Large intestine (tissue), 3 donors: ENCODE results near the gene ZNF70. TPM values are rescaled to one million over a fixed set of nuclear protein-coding genes. Genes with fewer than 3 reads are reported as not detected.
A peak's percentile ranks its signal among the peaks of the same experiment; 100 is the strongest.

Experiments used
- DNase-seq, 2 donors: peaks; one replicate each; pipeline versions ENCODE4 v3.0.0 to v3.0.0-alpha.2; 2013
- H3K27ac ChIP-seq: one replicate; pipeline ENCODE4 v1.5.1; 2013; ENCODE audit warnings: low read length
- H3K27me3 ChIP-seq: 2 replicates; pipeline ENCODE4 v1.6.1; 2013; ENCODE audit warnings: low read length; ENCODE audit not compliant: control insufficient read depth, insufficient read depth
- H3K36me3 ChIP-seq: 2 replicates; pipeline ENCODE4 v1.6.1; 2013; ENCODE audit warnings: low read length; ENCODE audit not compliant: control insufficient read depth, insufficient read depth
- H3K4me1 ChIP-seq: one replicate; pipeline ENCODE4 v1.6.1; 2013; ENCODE audit warnings: low read length; ENCODE audit not compliant: control insufficient read depth, insufficient read depth
- H3K4me3 ChIP-seq: one replicate; pipeline ENCODE4 v1.5.1; 2013; ENCODE audit warnings: low read length
- H3K9me3 ChIP-seq: one replicate; pipeline ENCODE4 v1.6.1; 2013; ENCODE audit warnings: mild to moderate bottlenecking, low read depth, low read length, moderate library complexity; ENCODE audit not compliant: control insufficient read depth
- WGBS: methylation state at CpG from one replicate; pipeline ENCODE4 v1.1.5; 2013; ENCODE audit warnings: low lambda C conversion rate; ENCODE audit not compliant: insufficient coverage; 5-methylcytosine and 5-hydroxymethylcytosine counted together
- polyA plus RNA-seq: library from polyadenylated mRNA; unstranded; fragments of 120-200 nt; gene quantifications from one replicate; pipeline ENCODE4 v1.2.1, GENCODE V29; 2013

ZNF70 gene
- polyA plus RNA-seq, 1 donor = 4.0 TPM

DNA sequence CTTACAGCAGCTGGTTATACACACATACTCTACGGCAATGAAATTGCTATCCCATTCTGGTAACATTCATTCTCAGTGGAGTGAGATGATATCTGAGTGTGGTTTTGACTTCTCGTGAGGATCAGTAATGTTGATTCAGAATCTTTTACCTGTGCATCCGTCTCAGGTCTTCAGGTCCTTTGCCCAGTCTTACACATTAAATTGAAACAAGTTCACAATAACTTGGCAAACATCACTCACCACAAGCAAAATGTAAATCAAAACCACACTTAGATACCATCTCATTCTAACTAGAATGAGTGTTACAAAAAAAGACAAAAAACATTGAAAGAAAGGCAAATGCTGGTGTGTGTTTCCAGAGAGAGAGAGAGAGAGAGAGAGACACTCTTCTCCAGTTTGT lies 46.1 kb downstream of the ZNF70 start:
- Histone ChIP-seq H3K27me3 (no peaks in the 10 kb centered on the region), H3K27ac (no peak overlapping the region), H3K4me3 (no peak overlapping the region), H3K36me3 (peaks cover 77% of the 10 kb centered on the region), H3K4me1 (no peaks in the 10 kb centered on the region), H3K9me3 (no peaks in the 10 kb centered on the region)
- DNase-seq = no peak
- no CpG with 5 or more reads among the region's 3 CpGs for WGBS

DNA sequence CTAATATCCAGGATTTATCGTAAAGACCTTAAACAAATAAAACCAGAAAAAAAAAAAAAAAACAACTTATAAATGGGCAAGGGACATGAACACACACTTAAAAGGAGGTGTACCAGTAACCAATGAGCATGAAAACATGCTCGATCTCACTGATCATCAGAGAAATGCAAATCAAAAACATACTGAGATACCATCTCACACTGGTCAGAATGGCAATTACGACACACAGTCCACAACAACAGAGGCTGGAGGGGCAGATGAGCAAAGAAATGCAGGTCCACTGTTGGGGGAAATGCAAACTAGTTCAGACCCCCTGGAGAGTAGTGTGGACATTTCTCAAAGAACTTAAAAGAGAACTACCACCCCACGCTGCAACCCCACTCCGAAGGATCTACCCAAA lies 46.9 kb downstream of the ZNF70 start:
- Histone ChIP-seq H3K27me3 (no peaks in the 10 kb centered on the region), H3K4me1 (no peaks in the 10 kb centered on the region), H3K9me3 (no peaks in the 10 kb centered on the region), H3K4me3 (no peak overlapping the region), H3K36me3 (peaks cover 73% of the 10 kb centered on the region), H3K27ac (no peak overlapping the region)
- 100% methylated on average over 1 of the region's 5 CpGs for WGBS
- DNase-seq = no peak

DNA sequence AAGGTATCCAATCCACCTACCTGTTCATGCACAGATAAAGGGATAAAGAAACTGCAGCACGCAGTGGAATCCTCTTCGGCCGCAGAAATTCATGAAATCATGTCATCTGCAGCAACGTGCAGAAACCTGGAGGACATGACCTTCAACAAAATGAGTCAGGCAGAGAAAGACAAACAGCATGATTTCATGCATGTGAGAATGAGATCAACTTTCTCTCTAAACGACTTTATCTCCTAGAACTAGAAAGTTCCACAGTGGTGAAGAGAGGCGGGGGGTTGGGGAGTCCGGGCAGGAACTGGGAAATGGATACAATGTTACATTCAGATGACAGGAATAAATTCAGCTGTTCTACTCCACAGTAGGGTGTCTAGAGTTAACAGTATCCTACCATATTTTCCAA lies 50.2 kb downstream of the ZNF70 start:
- peaks cover 58% of the 10 kb centered on the region for H3K36me3 ChIP-seq
- DNase-seq = no peak
- H3K27me3 ChIP-seq = no peaks in the 10 kb centered on the region
- no peak overlapping the region for H3K4me3 ChIP-seq
- H3K4me1 ChIP-seq = no peaks in the 10 kb centered on the region
- WGBS = 89% methylated on average over 2 of the region's 7 CpGs
- no peaks in the 10 kb centered on the region for H3K9me3 ChIP-seq
- no peak overlapping the region for H3K27ac ChIP-seq

DNA sequence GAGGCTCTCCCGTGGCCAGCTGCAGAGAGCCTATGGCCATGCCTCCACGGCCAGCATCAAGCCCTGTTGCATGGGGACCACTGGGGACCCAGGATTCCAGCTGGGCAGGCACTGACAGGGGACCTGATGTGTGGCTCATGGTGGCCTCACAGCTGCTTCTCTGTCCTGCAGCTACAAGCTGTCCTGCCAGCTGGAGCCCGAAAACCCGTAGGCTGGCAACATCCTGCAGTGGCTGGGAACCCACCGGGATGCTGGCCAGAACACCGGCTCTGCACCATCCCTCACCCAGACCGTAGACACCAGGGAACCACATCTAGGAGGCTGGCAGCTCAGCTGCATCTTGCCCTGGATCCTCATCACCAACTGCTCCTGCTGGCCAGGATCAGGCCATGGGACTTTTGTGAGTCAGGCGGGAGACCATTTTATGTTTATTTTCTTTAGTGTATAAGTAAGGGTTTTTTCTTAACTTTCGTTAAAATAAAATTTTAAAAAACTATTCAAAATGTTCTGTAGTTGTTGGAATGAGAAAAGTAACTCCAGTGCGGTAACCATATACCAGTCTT lies 52.2 kb downstream of the ZNF70 start:
- WGBS = 100% methylated on average over 2 of the region's 10 CpGs
- H3K36me3 ChIP-seq = peaks cover 61% of the 10 kb centered on the region
- H3K27me3 ChIP-seq = no peaks in the 10 kb centered on the region
- DNase-seq = no peak
- no peaks in the 10 kb centered on the region for H3K4me1 ChIP-seq
- H3K9me3 ChIP-seq = no peaks in the 10 kb centered on the region
- H3K4me3 ChIP-seq = no peak overlapping the region
- H3K27ac ChIP-seq = no peak overlapping the region

DNA sequence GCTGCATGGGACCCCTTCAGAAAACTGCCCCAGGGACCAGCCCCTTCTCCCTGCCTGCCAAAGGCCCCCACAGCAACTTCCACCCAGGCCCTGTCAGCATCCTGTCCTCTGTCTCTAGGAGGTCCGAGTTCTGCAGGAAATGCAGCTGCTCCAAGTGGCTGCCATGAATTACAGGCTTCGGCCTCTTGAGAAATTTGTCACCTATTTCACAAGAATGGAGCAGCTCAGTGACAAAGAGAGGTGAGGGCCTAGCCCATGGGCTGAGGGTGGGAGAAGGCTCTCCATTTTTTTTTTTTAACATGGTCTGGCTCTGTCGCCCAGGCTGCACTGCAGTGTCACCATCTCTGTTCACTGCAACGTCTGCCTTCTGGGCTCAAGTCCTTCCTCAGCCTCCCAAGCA lies 52.8 kb downstream of the ZNF70 start:
- Histone ChIP-seq H3K27me3 (no peaks in the 10 kb centered on the region), H3K36me3 (peaks cover 65% of the 10 kb centered on the region), H3K4me1 (no peaks in the 10 kb centered on the region), H3K27ac (no peak overlapping the region), H3K9me3 (no peaks in the 10 kb centered on the region), H3K4me3 (no peak overlapping the region)
- DNase-seq = no peak
- no CpG with 5 or more reads among the region's 4 CpGs for WGBS

DNA sequence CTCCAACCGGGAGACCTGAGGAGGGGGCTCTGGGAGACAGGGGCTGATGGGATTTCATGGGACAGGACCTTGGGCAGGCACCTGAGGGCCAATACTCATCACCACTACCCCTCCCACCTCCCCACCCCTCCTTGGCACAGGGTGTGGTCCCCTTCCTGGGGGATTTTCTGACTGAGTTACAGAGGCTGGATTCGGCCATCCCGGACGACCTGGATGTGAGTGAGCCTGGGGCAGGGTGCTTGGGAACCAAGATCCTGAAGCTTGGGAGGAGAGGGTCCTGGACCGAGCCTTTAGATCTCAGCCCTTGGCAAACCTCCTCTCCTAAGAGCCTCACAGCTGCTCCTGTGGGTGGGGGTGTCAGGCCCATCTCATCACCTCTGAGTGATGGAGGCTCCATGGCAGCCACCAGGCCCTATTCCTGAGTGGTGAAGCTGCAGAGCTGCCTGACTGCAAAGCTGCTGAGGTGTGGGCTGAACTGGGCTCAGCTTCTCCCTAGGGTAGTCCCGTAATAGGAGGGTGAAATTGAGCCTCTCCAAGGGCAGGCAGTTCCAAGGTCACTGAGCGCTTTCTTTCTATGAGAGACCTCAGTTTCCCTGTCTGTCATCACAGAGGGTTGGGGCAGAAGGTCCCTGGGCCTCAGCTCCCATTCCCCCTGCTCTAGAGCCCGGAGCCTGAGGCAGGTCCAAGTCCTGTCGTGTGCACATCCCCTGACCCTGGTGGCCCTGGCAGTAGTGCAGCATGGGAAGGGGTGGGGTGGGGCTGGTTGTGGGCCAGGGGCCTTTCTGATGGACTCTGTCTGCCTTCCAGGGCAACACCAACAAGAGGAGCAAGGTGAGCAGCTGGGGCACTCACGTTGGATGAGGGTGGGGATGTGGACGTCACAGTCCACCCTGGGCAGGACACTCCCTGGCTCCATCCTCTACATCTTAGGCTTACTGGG lies 53.6 kb downstream of the ZNF70 start:
- no peaks in the 10 kb centered on the region for H3K27me3 ChIP-seq
- no peak for DNase-seq
- H3K4me3 ChIP-seq = no peak overlapping the region
- H3K9me3 ChIP-seq = no peaks in the 10 kb centered on the region
- peaks cover 69% of the 10 kb centered on the region for H3K36me3 ChIP-seq
- no peak overlapping the region for H3K27ac ChIP-seq
- no CpG with 5 or more reads among the region's 11 CpGs for whole genome bisulfite sequencing
- H3K4me1 ChIP-seq = no peaks in the 10 kb centered on the region

DNA sequence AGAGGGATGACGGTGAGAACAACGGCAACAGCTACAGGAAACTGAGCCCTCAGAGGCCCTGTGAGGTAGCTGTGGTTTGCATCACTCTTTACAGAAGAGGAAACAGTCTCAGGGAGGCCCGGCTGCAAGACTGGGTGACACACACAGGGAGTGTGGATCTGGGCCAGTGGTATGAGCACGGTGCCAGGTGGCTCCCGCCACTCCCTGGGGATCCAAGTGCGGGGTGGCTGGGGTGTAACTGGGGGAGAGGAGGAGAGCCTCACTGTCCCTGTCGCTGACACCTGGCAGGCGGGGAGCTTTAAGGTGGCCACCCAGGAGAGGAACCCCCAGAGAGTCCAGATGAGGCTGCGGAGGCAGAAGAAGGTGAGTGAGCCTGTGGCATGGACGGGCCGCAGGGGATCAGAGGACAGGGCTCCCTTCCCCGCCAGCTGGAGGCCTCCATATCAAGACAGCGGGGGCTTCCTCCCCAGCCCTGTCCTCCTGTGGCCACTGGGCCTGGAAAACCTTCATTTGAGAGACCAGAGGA lies 54.5 kb downstream of the ZNF70 start:
- H3K4me1 ChIP-seq = no peaks in the 10 kb centered on the region
- H3K27ac ChIP-seq = no peak overlapping the region
- no peaks in the 10 kb centered on the region for H3K9me3 ChIP-seq
- no peaks in the 10 kb centered on the region for H3K27me3 ChIP-seq
- WGBS = no CpG with 5 or more reads among the region's 13 CpGs
- H3K4me3 ChIP-seq = no peak overlapping the region
- peak in 1 of 2 donors; percentile 19 for DNase-seq
- H3K36me3 ChIP-seq = peaks cover 63% of the 10 kb centered on the region

DNA sequence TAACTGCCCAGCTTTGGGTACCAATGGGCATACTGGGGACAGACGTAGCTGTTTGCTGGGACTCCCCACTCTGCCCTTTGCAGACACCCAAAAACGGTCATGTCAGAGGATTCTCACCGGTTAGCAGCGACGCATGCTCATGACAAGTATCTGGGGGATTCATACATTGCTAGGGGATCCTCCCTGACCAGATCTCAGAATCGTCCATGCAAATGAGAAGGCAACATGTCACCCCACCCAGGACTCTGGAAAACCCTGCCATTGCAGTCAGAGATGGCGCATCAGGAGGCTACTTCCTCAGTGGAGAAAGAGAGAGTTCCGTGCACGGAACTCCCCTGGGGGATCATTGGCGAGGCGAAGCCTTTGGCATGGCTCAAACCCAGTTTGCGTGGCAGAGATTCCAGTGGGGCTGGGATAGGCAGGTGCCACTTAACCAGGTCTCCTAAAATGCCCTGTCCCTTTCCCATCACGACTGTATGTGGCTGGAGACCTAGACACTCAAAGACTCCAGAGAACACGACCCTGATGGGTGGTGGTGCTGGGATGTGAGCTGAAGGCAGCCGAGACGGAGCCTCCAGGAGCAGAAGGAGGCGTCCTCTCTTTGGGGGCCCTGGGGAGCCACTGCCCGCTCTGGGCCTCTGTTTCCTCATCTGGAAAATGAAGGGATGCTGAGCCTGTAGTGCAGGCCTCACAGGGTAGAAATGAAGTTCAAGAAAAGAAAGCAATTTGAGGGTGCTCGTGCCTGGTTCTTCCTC lies 55.2 kb downstream of the ZNF70 start:
- H3K4me1 ChIP-seq = no peaks in the 10 kb centered on the region
- no peaks in the 10 kb centered on the region for H3K27me3 ChIP-seq
- no CpG with 5 or more reads among the region's 19 CpGs for WGBS
- no peak overlapping the region for H3K4me3 ChIP-seq
- DNase-seq = no peak
- peaks cover 59% of the 10 kb centered on the region for H3K36me3 ChIP-seq
- H3K9me3 ChIP-seq = no peaks in the 10 kb centered on the region
- H3K27ac ChIP-seq = no peak overlapping the region

DNA sequence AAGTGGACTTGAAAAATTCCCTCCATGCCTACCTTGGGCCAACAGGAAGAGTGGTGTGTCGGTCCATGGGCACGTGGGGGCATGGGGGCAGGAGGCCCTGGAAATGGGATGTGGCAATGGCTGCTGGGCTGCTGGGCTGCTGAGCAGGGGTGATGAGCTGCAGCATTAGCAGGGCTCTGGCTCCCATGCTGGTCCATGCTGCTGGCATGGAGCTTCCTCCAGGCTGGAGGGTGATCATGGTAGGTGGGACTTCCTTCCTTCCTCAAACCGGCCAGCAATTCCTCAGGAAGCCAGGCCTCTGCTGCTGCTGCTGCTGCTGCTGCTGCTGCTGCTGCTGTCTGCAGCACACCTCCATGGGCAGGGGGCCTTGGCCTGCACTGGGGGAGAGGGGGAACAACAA lies 55.8 kb downstream of the ZNF70 start:
- no CpG with 5 or more reads among the region's 3 CpGs for WGBS
- H3K27ac ChIP-seq = no peak overlapping the region
- no peaks in the 10 kb centered on the region for H3K4me1 ChIP-seq
- no peak overlapping the region for H3K4me3 ChIP-seq
- peaks cover 58% of the 10 kb centered on the region for H3K36me3 ChIP-seq
- DNase-seq = no peak
- H3K9me3 ChIP-seq = no peaks in the 10 kb centered on the region
- H3K27me3 ChIP-seq = no peaks in the 10 kb centered on the region

DNA sequence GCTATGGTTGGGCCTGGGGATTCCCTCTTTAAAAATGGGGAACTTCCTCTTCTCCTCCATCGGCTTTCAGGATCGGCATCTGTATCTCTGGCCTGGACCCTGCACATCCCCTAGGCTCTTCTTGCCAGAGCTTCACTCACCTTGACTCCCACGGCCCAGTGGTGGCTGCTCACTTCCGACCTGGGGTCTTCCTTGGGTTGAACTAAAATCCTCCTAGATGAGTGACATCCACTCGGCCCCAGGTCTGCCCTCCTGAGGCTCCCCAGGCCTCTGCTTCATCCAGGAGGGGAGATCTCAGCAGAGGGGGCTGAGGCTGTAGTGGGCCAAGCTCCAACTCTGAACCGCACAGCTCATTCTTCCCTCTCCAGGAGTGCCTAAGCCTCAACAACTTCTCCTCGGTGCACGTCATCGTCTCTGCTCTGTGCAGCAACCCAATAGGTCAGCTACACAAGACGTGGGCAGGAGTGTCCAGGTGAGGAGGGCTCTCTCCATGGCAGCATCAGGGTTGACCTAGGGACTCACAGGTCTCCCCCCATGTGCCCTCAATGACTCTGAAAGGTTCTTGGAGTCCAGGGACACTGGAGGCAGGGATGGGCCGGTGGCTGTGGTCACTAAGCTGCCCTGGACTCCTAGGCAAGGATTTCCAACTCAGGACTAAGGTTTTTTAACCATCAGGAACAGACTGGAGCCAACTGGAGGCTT lies 56.8 kb downstream of the ZNF70 start:
- no peak for DNase-seq
- Histone ChIP-seq H3K27me3 (no peaks in the 10 kb centered on the region), H3K4me3 (no peak overlapping the region), H3K4me1 (no peaks in the 10 kb centered on the region), H3K36me3 (peaks cover 62% of the 10 kb centered on the region), H3K27ac (no peak overlapping the region), H3K9me3 (no peaks in the 10 kb centered on the region)
- no CpG with 5 or more reads among the region's 11 CpGs for WGBS
